ENCODE measurements around the gene OPA3.

GRCh38 chr19:45515081-45515624, 69.4 kb downstream of the OPA3 start:
- TF ChIP-seq CTCF (IDR thresholded peaks at IDR 0.05 in 8 of 11, conservative IDR thresholded peaks at IDR 0.05 in 3 of 11), result peak in 1 of 11 experiments; percentile 14
- TF ChIP-seq POLR2A (IDR thresholded peaks at IDR 0.05), result no peak
- peak; percentile 5 to 85 (median 69) for TF ChIP-seq POLR2AphosphoS5 (IDR thresholded peaks at IDR 0.05)

Measured in spleen (tissue), 7 donors.